Measurements from ENCODE around the gene CANT1. TPM values are rescaled to one million over a fixed set of nuclear protein-coding genes. Genes with fewer than 3 reads are reported as not detected.

The CANT1 gene
- total and polyA plus RNA-seq, 2 of the 13 experiments (the other 11 are each of a cell fraction or from before 2014, with no cell fraction given): 34.1 to 42.1 TPM

- TF ChIP-seq ZNF768 (CRISPR knock-in tag; IDR thresholded peaks at IDR 0.05) (peak; percentile 59; the same call in 1 of the 2 replicates), ZNF512 (CRISPR knock-in tag; IDR thresholded peaks at IDR 0.05) (0 out of 2 replicates have a peak, but pooled peaks have one; percentile 76), ZBTB34 (CRISPR knock-in tag; IDR thresholded peaks at IDR 0.05) (no peak), NR2F1 (CRISPR knock-in tag; IDR thresholded peaks at IDR 0.05) (no peak), TRIM24 (CRISPR knock-in tag; IDR thresholded peaks at IDR 0.05) (no peak), HMGA1 (CRISPR knock-in tag; conservative IDR thresholded peaks at IDR 0.05) (no peak), ARNTL (CRISPR knock-in tag; IDR thresholded peaks at IDR 0.05) (0 out of 2 replicates have a peak, but pooled peaks have one; percentile 34), ZNF567 (CRISPR knock-in tag; IDR thresholded peaks at IDR 0.05; ENCODE audit: borderline replicate concordance) (peak; percentile 39; the same call in 1 of the 2 replicates), CEBPB (IDR thresholded peaks at IDR 0.05; ENCODE audit: borderline replicate concordance, low read depth, low read length) (no peak), ZNF44 (CRISPR knock-in tag; IDR thresholded peaks at IDR 0.05) (0 out of 2 replicates have a peak, but pooled peaks have one; percentile 49), TFDP2 (CRISPR knock-in tag; IDR thresholded peaks at IDR 0.05) (no peak), ZNF253 (CRISPR knock-in tag; IDR thresholded peaks at IDR 0.05; ENCODE audit: borderline replicate concordance) (peak; percentile 86; the same call in 1 of the 2 replicates), MLLT10 (CRISPR knock-in tag; IDR thresholded peaks at IDR 0.05) (no peak), ZBTB46 (CRISPR knock-in tag; IDR thresholded peaks at IDR 0.05; ENCODE audit: borderline replicate concordance) (peak; percentile 50; the same call in 1 of the 2 replicates), AFF4 (CRISPR knock-in tag; IDR thresholded peaks at IDR 0.05) (no peak), ERF (CRISPR knock-in tag; IDR thresholded peaks at IDR 0.05) (no peak), ZNF230 (CRISPR knock-in tag; IDR thresholded peaks at IDR 0.05) (no peak), ZNF296 (CRISPR knock-in tag; conservative IDR thresholded peaks at IDR 0.05) (no peak), ZNF652 (CRISPR knock-in tag; IDR thresholded peaks at IDR 0.05; ENCODE audit: borderline replicate concordance, low read depth) (no peak)
Measured at GRCh38 chr17:79026376-79027273, 17.1 kb upstream of the CANT1 start (continued).
